Stimulated activated naive CD4-positive, alpha-beta T cell treated with Interleukin-2 at 50 U/mL for 16 hours (primary cell): Measurements from ENCODE around the gene UBE2E2.

Experiments used
- DNase-seq: peaks from one replicate; lab custom pipeline; 2025; lab: John Stamatoyannopoulos, UW

The UBE2E2 gene

DNA sequence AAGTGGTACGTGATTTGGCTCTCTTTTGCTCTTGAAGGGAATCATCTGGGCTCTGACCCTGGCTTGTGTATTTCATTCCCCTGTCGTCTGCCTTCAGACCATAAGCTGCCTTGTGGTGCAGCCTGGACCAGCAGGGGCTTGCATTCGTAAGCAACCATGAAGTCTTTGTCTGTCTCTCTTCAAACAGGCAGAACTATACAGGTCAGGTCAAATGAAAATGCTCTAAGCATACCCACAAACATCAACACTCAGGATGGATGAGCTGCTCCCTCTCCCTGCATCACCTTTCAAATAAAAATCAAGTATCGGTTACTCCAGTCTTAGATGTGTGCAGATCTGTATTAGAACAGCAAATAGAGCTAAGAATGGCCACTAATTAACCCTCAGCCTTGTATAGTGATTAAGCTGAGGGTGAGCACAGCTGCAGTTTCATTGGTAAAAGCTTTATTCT lies 334.0 kb downstream of the UBE2E2 start:
- DNase-seq: no peak

DNA sequence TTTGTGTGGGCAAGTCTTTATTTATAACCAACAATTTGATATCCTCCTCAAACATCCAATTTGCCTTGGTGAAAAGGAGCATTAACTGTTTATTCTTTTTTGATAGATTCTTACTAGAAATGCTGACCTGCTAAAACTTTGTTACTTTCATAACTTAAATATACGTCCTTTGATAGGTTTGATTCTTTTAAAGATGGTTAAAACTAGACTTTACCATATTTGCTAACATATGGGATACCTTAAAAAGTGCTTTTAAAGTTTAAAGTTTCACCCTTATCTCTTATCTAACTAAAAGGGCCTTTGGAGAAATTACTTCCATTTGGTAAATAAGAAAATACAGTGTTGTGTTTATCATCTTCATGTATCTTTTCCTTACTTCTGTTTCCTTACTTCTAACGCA lies 336.1 kb downstream of the UBE2E2 start:
- DNase-seq: no peak

DNA sequence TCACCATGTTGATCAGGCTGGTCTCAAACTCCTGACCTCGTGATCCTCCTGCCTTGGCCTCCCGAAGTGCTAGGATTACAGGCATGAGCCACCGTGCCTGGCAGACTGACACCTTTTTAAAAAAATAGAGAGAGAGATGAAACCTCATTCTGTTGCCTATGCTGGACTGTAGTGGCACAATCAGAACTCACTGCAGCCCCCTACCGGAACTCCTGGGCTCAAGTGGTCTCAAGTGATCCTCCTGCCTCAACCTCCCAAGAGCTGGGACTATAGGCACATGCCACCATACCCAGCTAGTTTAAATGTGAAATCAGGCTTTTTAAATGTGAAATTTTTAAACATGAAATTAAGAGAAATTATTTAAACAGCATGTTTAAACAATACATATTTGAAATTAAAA lies 337.5 kb downstream of the UBE2E2 start:
- DNase-seq: no peak

DNA sequence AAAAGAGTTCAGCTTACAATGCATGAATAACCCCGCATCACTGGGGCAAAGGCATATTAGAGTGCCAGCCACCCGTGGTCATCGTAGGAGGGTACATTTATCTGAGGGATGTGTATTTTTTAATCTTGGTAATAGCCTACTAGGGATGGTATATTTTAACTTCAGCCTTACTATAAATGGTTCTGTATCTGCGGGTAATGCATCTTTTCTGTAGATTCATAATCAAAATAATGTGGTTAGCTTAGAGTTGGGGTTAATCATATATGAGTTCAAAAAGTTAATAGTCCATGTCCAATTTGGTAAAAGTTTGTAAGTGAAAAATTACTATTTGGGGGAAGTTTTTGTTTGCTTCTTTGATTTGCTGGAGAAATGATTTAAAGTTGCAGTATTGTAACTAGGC lies 339.0 kb downstream of the UBE2E2 start:
- DNase-seq: no peak

DNA sequence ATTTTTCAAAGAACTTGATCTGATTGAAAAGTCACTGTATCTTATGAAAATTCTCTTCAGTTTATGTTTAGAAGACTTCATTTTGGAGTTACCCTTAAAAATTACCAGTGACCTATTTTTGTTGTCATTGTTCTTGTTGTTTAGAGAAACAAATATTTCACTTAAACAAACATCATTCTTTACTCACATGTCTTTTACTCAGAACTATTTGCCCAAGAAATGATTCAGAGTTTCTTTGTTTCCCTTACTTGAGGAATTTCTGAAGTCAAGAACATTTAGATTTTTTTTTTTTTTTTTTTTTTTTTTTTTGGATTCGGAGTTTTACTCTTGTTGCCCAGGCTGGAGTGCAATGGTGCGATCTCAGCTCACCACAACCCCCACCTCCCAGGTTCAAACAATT lies 343.1 kb downstream of the UBE2E2 start:
- no peak for DNase-seq

DNA sequence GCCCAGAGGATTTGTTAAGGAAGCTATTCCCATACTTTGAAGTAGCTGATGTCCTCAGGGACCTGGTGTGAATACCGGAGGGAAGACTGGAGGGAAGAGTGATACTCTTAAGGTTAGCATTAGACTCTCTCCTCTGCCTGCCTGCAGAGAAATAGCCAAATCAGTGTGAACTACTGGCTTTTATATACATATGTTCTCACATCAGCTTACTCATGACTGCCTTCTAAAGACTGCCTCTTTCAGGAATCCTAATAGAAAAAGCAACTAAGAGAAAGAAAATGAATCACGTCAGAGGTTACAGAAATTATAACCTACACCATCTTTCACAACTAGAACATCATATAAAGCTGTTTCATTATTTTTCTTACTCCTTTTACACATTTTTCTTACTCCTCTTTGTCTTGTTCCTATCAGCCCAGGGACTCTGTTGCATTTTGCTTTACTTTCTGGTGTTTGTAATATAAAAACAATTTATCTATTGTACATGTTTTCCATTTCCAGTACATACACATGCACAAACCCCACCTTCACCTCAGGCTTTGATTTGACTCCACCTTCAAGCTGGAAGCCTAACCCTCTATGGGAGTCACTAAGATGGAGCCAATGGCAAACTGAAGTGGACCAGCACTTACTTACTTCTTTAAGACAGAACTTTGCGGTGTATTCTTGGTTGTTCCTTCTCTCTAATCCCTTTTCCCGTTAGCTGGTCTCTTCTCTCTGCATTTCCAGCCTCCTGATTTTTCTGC lies 345.0 kb downstream of the UBE2E2 start:
- no peak for DNase-seq

DNA sequence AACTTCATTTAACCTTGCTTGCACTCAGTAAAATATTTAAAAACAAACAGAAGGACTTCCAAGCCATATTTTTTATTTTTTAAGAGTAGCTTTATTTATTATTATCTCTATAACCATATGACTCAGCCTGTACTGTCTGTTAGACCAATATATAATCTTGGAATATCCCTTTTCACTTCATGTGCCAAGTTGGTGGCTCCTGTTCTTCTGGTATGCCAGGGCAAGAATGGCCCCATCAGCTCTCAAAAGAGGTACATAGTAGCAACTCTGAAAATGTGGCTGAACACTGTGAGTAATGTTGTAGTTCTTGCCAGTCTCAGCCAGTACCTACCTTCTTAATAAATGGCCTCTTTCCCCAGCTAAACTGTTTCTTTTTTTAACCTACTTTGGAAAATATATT lies 345.6 kb downstream of the UBE2E2 start:
- no peak for DNase-seq

DNA sequence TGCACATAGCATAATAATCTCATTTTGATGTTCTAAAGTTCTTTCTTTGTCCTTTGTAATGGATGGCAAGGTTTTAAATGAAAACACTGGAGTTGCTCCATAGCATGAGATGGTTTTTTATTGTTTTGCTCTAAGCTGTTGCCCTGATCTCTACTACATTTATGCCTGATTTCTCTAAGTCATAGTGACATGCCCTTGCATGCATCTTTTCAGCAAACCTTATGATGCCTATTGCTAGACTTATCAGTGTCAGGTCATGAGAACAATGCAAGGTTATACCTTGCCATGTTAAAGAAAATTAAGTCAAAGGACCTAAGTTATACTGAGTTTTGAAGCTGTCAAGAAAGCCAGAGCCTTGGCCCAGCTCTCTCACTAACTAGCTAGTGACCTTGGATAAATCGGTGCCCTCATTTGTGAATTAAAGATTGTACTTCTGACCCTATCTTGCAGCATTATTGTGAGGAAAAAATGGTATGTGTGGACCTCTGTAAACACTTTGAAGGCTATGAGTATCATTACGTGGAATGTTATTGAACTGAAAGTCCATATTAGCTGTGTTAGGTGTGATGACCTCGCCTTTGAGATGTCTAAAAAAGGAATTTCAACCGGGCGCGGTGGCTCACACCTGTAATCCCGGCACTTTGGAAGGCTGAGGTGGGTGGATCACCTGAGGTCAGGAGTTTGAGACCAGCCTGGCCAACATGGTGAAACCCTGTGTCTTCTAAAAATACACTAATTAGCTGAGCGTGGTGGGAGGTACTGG lies 346.2 kb downstream of the UBE2E2 start:
- DNase-seq: no peak

DNA sequence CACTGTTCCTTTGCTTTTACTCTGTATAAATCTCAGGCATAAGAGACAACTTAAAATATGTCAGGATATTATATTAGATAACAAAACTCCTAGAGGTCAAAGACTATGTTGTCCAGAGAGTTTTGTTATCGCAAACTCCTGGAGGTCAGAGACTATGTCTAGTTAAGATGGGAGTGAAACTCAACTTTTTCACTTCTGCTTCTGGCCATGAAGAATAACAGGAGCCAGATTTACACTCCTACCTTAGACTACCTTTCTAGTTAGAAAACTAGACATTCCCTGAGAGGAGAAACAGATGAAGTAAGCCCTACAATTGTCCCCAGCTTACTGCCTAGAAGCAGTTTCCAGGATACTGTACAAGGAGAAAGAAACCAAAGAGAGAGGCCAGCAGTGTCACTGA lies 347.3 kb downstream of the UBE2E2 start:
- no peak for DNase-seq

DNA sequence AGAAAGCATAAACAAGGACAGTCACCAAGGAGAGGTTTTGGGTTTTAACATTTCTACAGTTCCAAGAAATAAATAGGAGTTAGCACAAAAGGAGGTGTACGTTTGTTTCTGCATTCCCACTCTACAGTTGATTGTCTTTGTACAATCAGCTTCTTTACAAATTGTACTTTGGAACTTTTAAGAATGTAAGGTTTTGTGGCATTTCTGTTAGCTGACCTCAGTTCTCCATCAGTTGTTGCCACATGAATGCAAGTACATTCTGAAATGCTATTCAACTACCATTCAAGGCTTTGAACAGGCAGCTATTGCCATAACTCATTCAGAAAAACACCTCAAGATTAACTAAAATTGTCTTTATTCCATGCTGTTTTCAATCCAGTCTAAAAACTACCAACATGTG lies 349.4 kb downstream of the UBE2E2 start:
- DNase-seq: no peak

DNA sequence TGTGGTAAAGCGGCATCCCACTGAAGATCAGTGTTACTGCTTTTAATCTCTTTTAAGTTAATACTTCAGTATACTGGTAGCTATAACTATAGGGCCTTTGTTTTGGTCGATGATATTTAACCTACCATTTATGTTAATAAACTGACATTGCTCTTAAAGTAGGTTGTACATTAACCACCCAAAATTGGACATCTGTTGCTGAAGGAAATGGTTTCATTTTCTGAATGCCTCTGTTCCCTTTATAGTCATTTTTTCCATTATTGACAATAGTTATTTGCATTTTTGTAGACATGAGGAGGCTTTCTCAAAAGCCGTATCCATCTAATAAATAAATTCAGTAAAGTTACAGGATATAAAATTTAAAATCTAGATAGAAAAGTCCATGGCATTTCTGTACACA lies 350.2 kb downstream of the UBE2E2 start:
- DNase-seq: no peak

DNA sequence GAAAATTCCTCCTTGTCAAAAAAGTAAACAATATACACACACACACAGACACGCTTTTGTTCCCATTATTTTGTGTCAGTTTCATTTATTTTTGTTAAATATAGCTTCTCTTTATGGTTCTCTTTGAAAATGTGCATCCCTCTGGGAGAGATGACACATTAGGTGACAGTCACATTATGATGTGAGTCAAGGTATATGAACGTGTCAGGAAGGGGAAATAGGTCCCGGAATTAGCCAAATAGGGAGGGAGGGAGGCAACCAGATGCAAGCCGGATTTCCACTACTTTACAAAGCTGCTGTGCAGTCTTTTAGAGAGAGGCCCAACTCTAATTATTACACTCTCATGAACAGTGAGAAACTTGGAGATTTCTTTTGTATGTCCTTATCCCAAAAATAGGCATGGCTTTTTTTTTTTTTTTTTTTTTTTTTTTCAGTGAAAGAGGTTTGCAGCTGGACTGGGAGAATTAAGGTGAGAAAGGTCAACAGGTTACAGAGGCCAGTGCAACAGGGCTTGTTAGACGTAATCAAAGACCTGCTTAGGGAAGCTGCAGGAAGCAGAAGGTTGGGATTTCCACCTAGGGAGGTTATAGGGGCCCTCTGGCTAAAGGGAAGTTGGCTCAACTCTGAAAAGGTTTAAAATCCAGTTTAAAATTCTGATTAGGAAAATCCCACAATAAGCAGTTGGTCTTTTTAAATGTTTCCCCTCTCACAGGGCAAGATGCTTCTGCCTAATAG lies 362.1 kb downstream of the UBE2E2 start:
- no peak for DNase-seq

DNA sequence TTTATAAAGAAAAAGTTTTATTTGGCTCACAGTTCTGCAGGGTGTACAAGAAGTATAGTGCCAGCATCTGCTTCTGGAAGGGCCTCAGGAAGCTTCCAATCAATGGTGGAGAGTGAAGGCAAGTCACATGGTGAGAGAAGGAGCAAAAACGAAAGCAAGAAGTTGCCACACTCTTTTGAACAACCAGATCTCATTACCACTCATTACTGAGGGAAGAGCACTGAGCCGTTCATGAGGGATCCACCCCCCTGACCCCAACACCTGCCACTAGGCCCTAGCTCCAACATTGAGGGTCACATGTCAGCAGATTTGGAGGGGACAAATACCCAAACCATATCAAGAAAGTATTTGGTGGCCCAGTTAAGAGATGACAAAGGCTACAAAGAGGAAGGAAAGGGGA lies 363.4 kb downstream of the UBE2E2 start:
- no peak for DNase-seq

DNA sequence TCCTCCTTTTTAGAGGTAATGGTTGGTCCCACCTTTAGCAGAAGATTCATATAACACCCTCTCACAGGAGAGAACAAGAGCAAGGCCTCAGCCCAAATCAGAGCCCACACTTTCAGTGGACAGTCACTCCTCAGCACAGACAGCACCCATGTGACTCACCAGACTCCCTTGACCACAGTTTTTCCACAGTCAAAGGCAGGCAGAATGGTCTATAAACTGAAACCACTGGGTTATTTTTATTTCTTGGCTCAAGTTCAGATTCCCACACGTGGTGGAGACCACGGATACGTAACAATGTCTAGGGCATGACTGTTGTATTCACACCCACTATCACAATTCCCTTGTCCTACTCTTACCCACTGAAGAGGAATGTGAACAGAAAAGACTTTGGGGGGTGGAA lies 364.8 kb downstream of the UBE2E2 start:
- no peak for DNase-seq

DNA sequence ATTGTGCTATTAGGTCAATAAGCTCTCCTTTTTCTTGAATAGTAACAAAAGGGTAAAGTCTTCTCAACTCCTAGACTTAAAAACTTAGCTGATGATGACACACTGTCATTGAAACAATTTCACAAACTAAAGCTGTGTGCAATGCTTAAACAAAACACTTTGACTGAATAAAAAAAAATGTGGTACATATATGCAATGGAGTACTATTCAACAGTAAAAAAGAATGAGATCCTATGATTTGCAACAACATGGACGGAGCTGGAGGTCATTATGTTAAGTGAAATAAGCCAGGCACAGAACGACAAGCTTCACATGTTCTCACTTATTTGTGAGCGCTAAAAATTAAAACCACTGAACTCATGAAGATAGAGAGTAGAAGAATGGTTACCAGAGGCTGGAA lies 370.7 kb downstream of the UBE2E2 start:
- no peak for DNase-seq

DNA sequence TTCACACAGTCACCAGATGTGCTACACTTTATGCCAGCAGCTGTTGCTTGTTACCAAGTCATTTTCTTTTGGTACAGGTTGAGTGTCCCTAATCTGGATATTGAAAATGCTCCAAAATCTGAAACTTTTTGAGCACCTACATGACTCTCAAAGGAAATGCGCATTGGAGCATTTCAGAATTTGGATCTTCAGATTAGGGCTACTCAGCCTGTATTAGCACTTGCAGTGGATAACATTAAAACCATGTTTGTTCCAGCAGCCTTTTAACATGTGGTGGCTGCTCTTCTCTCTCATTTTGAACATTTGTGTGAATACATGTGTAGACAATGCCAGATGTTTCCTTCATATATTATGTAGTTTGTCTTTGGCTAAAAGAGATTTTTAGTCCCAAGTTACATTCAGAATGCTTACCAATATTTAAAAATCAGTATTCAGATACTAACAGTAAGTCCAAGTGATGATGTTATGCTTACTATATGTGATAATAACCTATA lies 371.7 kb downstream of the UBE2E2 start:
- no peak for DNase-seq

DNA sequence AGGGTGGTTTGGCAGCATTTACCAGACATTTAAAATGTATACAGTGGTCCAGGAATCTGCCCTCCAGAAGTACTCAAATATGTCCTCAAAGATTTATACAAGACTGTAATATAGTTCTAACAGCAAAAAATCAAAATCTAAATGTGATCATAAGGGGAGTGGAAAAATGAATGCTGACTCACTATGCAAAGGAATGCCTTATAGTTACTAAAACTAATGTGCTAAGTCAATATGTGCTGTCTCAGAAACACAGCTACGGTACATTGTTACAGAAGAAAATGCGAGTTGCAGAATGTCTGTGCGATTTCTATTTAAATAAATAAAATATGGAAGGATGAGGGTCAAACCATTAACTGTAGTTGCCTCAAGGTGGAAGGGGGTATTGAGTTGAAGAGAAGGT lies 372.6 kb downstream of the UBE2E2 start:
- no peak for DNase-seq

DNA sequence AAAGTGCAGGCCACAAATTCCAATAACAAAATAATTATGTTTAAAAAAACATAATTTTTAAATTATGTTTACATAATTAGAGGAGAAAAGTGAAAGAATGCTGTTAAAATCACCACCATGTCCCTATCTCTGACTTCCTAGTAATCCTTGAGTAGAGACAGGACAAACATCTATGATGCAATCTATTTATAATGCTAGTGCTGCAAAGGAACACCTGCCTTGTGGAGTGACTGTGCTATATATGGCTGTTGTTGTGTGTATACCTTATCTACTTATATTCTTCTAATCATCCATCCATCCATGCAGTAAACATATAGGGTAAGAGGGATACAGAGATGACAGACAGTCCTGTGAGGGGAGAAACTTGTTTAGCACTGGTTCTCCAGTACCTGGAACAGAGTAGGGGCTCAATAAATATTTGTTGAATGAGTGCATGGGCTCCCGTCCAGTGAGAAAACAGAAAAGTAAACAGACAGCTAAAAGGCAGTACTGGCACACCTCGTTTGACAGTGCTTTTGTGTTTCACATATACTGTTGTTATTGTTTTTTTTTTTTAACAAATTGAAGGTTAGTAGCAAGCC lies 373.3 kb downstream of the UBE2E2 start:
- DNase-seq: no peak

DNA sequence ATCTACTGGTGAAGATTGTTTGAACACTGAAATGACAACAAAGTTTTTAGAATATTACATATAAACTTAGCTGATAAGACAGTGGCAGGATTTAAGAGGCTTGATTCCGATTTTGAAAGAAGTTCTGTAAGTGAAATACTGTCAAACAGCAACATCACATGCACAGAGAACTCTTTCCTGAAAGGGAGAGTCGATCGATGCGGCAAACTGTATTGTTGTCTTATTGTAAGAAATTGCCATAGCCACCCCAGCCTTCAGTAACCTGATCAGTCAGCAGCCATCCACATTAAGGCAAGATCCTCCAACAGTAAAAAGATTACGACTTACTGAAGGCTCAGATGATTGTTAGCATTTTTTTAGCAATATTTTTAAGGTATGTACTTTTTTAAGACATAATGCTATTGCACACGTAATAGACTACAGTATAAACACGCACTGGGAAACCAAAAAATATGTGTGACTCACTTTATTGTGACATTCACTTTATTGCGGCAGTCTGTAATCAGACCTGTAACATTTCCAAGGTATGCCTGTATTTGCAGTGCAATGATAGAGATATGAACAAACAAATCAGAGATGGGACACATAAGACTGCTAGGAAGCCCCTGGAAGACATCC lies 377.1 kb downstream of the UBE2E2 start:
- DNase-seq: no peak

DNA sequence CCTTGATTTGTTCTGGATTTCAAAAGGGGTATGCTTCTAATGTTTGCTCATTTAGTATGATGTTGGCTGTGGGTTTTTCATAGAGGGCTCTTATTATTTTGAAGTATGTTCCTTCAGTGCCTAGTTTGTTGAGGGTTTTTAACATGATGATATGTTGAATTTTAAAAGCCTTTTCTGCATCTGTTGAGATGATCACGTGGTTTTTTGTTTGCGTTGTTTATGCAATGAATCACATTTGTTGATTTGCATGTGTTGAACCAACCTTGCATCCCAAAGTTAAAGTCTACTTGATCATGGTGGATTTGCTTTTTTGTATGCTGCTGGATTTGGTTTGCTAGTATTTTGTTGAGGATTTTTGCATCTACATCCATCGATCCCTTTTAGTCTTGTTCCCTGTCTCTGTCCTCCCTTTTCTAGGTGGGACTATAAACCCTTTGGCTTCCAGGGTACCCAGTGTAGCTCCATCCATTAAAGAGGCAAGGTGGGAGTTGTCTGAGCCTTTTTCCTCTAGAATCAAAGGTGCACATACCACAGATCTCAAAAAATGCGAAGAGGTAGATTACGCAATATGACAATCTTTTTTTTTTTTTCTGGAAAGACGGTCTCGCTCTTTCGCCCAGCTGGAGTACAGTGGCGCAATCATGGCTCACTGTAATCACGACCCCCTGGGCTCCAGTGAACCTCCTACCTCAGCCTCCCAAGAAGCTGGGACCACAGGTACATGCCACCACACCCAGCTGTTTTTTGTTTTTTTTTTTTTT lies 381.0 kb downstream of the UBE2E2 start:
- no peak for DNase-seq

DNA sequence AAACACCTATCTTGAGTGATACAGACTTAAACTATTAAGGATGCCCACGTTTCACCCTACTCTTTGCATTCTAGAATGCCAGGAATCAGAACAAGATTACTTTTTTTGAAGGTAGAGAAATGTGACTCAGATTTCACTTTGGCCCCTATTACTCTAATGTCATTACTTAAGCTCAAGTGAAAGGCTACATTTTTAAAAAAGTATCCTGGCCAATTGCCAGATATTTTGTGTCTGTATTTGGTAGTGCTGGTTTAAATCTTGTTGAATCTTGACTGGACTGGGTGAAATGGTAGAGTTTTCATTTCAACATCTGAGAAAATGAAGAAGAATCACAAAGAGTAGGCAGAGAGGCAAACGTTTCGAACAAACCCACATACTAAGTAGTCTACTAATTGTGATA lies 384.4 kb downstream of the UBE2E2 start:
- DNase-seq: no peak
